DND-41 (cell line): ENCODE measurements around the gene NBPF11.
"Not testable (repeated sequence)": the region's sequence is repeated elsewhere in the genome, so short reads cannot be mapped to it uniquely, and the experiment has no call there.

Experiments used
- ATAC-seq: fragments of 200-7000 bp; cut with Tn5 transposase; 3 replicates; pipeline ENCODE4 v1.9.1; 2021; ENCODE audit warnings: low read depth; ENCODE audit not compliant: insufficient read depth
- DNase-seq: peaks from one replicate; pipeline ENCODE4 v3.0.0-alpha.2; 2020
- H2AFZ ChIP-seq: 2 replicates; pipeline ENCODE4 v1.6.0; 2012; ENCODE audit warnings: low read depth, low read length
- H3K27ac ChIP-seq: 2 replicates; pipeline ENCODE4 v1.5.1; 2012; ENCODE audit warnings: low read length, inconsistent platforms
- H3K27me3 ChIP-seq: fragments of 200-600 bp; sonication (generic); 2 replicates; pipeline ENCODE4 v1.6.0; 2012; ENCODE audit warnings: low read length, mild to moderate bottlenecking, inconsistent platforms; ENCODE audit not compliant: insufficient read depth, poor library complexity
- H3K36me3 ChIP-seq: 2 replicates; pipeline ENCODE4 v1.5.1; 2012; ENCODE audit warnings: low read length, inconsistent platforms; ENCODE audit not compliant: insufficient read depth
- H3K4me1 ChIP-seq: 2 replicates; pipeline ENCODE4 v1.5.1; 2012; ENCODE audit warnings: mild to moderate bottlenecking, low read length; ENCODE audit not compliant: insufficient read depth
- H3K4me2 ChIP-seq: 2 replicates; pipeline ENCODE4 v1.6.0; 2012; ENCODE audit warnings: mild to moderate bottlenecking, moderate library complexity, low read length, inconsistent platforms; ENCODE audit not compliant: insufficient read depth
- H3K4me3 ChIP-seq, 2 experiments: fragments of 200-600 bp in 1 of 2; shearing (Covaris generic) in 1 of 2; 2 replicates each; pipeline ENCODE4 v1.5.1; 2012 to 2016; ENCODE audit warnings: inconsistent platforms in 2 of 2, low read length in 2 of 2, mild to moderate bottlenecking in 2 of 2, low read depth in 1 of 2, moderate library complexity in 1 of 2
- H3K79me2 ChIP-seq: 2 replicates; pipeline ENCODE4 v1.6.0; 2012; ENCODE audit warnings: low read length, inconsistent platforms; ENCODE audit not compliant: insufficient read depth
- H3K9ac ChIP-seq: 2 replicates; pipeline ENCODE4 v1.6.0; 2012; ENCODE audit warnings: low read depth, mild to moderate bottlenecking, inconsistent platforms, low read length, moderate library complexity
- H3K9me3 ChIP-seq: 2 replicates; pipeline ENCODE4 v1.5.1; 2012; ENCODE audit warnings: low read length, moderate library complexity, mild to moderate bottlenecking, inconsistent platforms; ENCODE audit not compliant: insufficient read depth, severe bottlenecking
- H4K20me1 ChIP-seq: 2 replicates; pipeline ENCODE4 v1.6.0; 2012; ENCODE audit warnings: low read length; ENCODE audit not compliant: insufficient read depth

The NBPF11 gene, protein sequence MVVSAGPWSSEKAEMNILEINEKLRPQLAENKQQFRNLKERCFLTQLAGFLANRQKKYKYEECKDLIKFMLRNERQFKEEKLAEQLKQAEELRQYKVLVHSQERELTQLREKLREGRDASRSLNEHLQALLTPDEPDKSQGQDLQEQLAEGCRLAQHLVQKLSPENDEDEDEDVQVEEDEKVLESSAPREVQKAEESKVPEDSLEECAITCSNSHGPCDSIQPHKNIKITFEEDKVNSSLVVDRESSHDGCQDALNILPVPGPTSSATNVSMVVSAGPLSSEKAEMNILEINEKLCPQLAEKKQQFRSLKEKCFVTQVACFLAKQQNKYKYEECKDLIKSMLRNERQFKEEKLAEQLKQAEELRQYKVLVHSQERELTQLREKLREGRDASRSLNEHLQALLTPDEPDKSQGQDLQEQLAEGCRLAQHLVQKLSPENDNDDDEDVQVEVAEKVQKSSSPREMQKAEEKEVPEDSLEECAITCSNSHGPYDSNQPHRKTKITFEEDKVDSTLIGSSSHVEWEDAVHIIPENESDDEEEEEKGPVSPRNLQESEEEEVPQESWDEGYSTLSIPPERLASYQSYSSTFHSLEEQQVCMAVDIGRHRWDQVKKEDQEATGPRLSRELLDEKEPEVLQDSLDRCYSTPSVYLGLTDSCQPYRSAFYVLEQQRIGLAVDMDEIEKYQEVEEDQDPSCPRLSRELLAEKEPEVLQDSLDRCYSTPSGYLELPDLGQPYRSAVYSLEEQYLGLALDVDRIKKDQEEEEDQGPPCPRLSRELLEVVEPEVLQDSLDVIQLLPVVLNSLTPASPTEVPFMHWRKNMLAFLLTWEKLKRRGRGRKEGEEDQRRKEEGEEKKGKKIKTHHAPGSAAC

DNA sequence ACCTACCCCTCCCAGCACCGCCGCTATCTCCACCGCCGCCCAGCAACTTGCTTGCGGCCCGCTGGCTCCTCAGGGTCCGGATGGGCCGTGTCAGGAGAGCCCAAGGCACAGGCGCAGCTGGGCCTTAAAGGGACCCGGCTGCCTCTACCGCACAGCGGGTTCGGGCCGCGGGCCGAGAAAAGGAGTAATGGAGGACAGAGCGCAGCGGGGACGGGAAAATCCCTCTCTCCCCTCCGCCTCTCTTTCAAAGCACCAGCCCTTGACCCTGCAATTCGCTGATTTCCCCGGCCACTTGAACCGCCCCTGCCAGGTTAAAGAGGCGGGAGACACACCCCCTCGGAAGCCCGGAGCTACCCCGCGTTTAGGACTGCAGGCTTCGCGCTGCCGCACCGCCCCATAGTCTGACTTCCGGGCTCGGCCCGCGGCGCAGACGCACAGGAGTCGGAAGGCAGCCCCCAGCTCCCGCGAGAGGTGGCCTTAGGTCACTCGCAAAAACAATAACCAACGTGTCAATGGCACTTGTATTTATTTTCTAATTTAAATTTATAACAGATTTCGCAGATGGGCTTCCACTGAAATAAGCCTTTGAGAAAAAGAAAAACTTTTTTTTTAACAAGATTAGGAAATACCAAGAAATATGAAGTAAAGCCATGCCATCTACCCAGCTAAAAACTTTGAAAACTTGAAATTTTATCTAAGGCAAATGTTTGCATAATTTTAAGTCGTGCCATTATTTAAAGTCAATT is at the start of gene NBPF11:
NBPF11 (minus strand) TSS at position 371 of the 746 bp plus-strand sequence. CDS start 25,278 bp downstream, outside the sequence.
- H4K20me1 ChIP-seq, H3K36me3 ChIP-seq, H3K9me3 ChIP-seq, H3K27me3 ChIP-seq: not testable (repeated sequence)
- Histone ChIP-seq H2AFZ (peak within 1 kb of the TSS; percentile 77), H3K4me1 (peaks cover 11% of the 10 kb centered on the region), H3K79me2 (peaks cover 20% of the 10 kb centered on the region), H3K27ac (peak within 1 kb of the TSS; percentile 60), H3K9ac (peak within 1 kb of the TSS; percentile 68), H3K4me2 (peak within 1 kb of the TSS; percentile 71), H3K4me3 (peak within 1 kb of the TSS; percentile 52 to 65; a peak in 3 of 4 replicates)
- DNase-seq (peak; percentile 87), ATAC-seq (peak; percentile 98)

DNA sequence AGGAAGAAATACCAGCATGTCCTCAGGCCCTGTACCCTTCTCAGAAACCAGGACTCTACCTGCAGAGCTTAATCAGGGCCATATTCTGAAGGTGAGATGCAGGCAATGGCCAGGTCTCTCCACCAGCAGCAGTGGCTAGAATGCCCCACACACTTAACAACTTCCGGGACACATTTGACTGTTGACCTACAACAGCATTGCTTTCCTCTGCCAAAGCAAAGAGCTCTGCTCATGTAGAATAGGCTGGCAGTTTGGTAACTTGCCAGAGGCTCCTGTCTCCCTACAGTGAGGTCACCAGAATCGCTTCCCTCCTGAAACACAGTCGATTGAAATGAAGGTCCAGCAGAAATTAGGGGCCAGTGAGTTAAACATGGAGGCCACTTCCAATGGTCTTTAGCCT is 45.3 kb upstream of the NBPF11 start:
- not testable (repeated sequence) for H4K20me1 ChIP-seq, H3K36me3 ChIP-seq, H3K4me3 ChIP-seq, H3K9me3 ChIP-seq, H2AFZ ChIP-seq, H3K4me2 ChIP-seq, H3K9ac ChIP-seq, H3K4me1 ChIP-seq, H3K27me3 ChIP-seq, DNase-seq, H3K27ac ChIP-seq, H3K79me2 ChIP-seq
- ATAC-seq = peak; percentile 47

DNA sequence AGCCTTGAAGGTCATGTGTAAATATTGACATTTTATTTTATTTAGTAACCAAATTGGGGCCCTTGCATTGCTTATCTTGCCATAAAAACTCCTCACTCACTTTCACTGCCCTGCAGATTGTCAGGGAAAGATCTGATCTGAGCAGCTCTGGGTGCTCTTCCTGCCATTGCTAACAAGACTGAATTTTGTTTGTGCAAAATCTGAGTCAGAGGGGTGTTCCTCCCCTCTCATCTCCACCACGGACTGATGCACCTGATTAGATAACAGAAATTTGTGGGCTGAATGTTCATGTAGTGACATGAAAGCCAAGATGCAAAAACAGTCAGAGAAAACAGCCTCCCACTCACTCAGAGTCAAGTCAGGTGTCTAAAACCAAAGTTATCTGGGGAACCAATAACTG is 44.9 kb upstream of the NBPF11 start:
- not testable (repeated sequence) for H3K27ac ChIP-seq, H3K4me2 ChIP-seq, H4K20me1 ChIP-seq, H3K4me3 ChIP-seq, H3K79me2 ChIP-seq, H2AFZ ChIP-seq, H3K9me3 ChIP-seq, H3K4me1 ChIP-seq, H3K27me3 ChIP-seq, H3K9ac ChIP-seq, DNase-seq, H3K36me3 ChIP-seq
- peak; percentile 95 for ATAC-seq

DNA sequence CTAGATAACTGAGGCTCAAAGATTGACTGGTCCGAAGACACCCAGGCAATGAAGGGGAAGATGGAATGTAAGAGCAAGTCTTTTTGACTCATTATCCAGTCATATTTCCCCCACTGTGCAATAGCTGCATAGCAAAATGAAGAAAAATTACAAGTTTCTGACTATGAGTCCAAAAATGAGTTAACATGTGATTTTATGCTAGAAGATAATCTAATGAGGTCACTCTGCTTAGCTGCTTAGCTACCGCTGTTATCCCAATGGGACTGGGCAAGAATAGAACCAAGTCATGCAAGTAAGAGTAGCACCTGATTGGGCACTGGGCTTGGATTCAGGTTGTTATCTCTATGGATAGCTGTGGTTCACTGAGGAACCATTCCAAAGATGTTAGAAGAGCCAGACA is 43.0 kb upstream of the NBPF11 start:
- ATAC-seq, H3K27me3 ChIP-seq, DNase-seq: not testable (repeated sequence)

DNA sequence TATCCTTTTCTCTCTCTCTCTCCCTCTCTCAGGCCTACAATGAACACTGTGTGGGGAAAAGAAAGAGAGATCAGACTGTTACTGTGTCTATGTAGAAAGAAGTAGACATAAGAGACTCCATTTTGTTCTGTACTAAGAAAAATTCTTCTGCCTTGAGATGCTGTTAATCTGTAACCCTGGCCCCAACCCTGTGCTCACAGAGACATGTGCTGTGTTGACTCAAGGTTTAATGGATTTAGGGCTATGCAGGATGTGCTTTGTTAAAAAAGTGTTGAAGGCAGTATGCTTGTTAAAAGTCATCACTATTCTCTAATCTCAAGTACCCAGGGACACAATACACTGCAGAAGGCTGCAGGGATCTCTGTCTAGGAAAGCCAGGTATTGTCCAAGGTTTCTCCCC is 36.7 kb upstream of the NBPF11 start:
- not testable (repeated sequence) for H3K9me3 ChIP-seq, H3K4me3 ChIP-seq, H3K9ac ChIP-seq, DNase-seq, H3K4me2 ChIP-seq, H2AFZ ChIP-seq, H3K27ac ChIP-seq, H4K20me1 ChIP-seq, ATAC-seq, H3K4me1 ChIP-seq, H3K36me3 ChIP-seq, H3K79me2 ChIP-seq, H3K27me3 ChIP-seq

More for the DNA sequence above, 43.0 kb upstream of the NBPF11 start:
- H3K4me1 ChIP-seq, H3K36me3 ChIP-seq, H3K4me2 ChIP-seq, H2AFZ ChIP-seq, H3K79me2 ChIP-seq, H3K9me3 ChIP-seq, H3K9ac ChIP-seq, H4K20me1 ChIP-seq, H3K4me3 ChIP-seq, H3K27ac ChIP-seq: not testable (repeated sequence)

DNA sequence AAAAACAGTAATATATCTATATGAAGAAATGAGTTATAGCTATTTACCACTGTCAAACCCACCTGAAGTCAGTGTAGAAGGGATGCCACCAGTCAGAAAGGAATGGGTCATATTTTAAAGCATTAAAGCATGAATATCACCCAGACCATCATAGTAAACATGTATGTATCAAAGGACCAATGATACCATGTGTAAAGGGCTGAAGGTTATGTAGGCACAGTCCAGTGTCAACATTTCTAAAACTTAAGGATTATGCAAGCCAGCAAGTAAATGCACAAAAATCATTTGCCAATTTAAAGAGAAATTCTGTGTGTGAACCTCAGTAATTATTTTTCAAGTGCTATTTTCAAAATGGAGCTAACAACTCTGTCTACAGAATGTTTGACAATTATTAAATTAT is 26.6 kb upstream of the NBPF11 start:
- DNase-seq, H3K4me3 ChIP-seq, H3K9ac ChIP-seq, H3K27ac ChIP-seq, H4K20me1 ChIP-seq, H3K79me2 ChIP-seq, ATAC-seq, H3K4me2 ChIP-seq, H3K36me3 ChIP-seq, H3K27me3 ChIP-seq, H3K4me1 ChIP-seq, H3K9me3 ChIP-seq, H2AFZ ChIP-seq: not testable (repeated sequence)

DNA sequence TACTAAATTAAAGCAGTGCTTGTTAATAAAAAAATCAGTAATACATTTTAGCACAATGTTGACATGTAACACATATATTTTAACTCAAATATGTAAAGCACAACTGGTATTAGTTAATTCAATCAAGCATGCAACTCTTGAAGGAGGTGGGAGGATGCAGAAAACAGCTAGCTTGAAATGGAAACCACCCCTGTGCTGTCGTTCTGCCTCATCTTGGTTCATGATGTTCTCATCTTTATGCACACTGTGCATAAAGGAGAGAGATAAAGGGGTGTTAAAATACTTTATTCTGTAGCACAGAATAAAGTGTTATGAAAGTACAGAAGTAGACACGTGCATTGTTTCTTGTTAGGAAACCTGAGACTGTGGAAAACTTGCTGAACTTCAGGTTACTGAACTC is 23.3 kb upstream of the NBPF11 start:
- not testable (repeated sequence) for H2AFZ ChIP-seq, H3K36me3 ChIP-seq, H3K27ac ChIP-seq, H3K9ac ChIP-seq, H4K20me1 ChIP-seq, DNase-seq, H3K4me2 ChIP-seq, ATAC-seq, H3K4me1 ChIP-seq, H3K79me2 ChIP-seq, H3K4me3 ChIP-seq, H3K27me3 ChIP-seq, H3K9me3 ChIP-seq
